ENCODE data around the gene ABCC4. TPM values are rescaled to one million over a fixed set of nuclear protein-coding genes. Genes with fewer than 3 reads are reported as not detected.

Gene ABCC4
- total RNA-seq, 1 experiment from 2014 or later, result 26.3 TPM

- Histone ChIP-seq H3K9ac (ENCODE audit: low read length) (no peak overlapping the region), H3K4me2 (ENCODE audit: low read length) (no peak overlapping the region), H3K9me3 (ENCODE audit: control insufficient read depth in 1 of 2, insufficient read depth in 1 of 2, low read depth in 1 of 2, low read length in 2 of 2) (peaks cover 0 to 3% of the 10 kb centered on the region in 2 experiments; a peak in 1 of 4 replicates), H3K27me3 (ENCODE audit: insufficient read depth, low read length) (no peaks in the 10 kb centered on the region), H3K9me2 (ENCODE audit: insufficient read depth) (no peaks in the 10 kb centered on the region), H3K4me1 (ENCODE audit: control insufficient read depth in 1 of 2, insufficient read depth in 2 of 2, low read length in 2 of 2) (no peaks in the 10 kb centered on the region), H3K36me3 (ENCODE audit: control insufficient read depth in 1 of 2, insufficient read depth in 2 of 2, low read length in 2 of 2) (peaks cover 0 to 5% of the 10 kb centered on the region in 2 experiments; a peak in 1 of 4 replicates), H3K79me2 (ENCODE audit: insufficient read depth, low read length) (no peaks in the 10 kb centered on the region), H4K20me1 (ENCODE audit: insufficient read depth) (no peaks in the 10 kb centered on the region), H3K27ac (ENCODE audit: low read depth, low read length) (no peak overlapping the region), H3K4me3 (replicated peaks in 1 of 2; ENCODE audit: low read depth in 1 of 2, low read length in 2 of 2) (no peak overlapping the region), H2AFZ (ENCODE audit: low read depth, low read length, poor library complexity, severe bottlenecking) (no peak overlapping the region)
- ATAC-seq, result no peak
- POLR2A ChIA-PET, result no interaction called here
- no peak for DNase-seq (ENCODE audit: low read depth, low spot score)
- intact Hi-C loops (cut with micrococcal nuclease), result no loop called here
- RAD21 ChIA-PET (ENCODE audit: low non-redundant PET in 1 of 2, low total read pairs in 2 of 2, uncharacterized antibody in 2 of 2, unreplicated experiment in 2 of 2), result no interaction called here
- no TSS peak for BruUV-seq (replicated peaks)
- CTCF ChIA-PET, result no interaction called here
- TF ChIP-seq ZFX (IDR thresholded peaks at IDR 0.05), result no peak
Observed at GRCh38 chr13:95113601-95114000, 187.7 kb downstream of the ABCC4 start.

DNA sequence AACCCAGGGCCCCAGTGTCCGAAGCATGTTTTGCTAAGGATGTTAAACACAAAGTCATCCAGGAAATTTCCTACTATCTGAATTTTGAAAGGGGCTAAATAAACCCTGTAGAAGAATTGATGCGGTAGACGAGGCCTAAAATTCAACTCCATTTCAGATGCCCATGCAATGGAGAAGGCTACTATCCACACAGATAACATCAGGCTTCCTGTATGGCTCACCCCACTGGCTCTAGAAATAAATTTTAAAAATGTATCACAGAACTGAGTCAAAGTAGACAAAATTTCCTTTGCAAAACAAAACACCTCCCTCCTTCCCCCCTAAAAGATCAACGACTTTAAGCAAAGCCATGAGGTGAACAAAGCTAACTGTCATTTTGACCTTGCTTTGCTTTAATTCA, 188.4 kb downstream of the ABCC4 start:
- H2AFZ ChIP-seq (ENCODE audit: low read depth, low read length, poor library complexity, severe bottlenecking), result no peak overlapping the region
- BruUV-seq (replicated peaks), result no TSS peak
- intact Hi-C loops (cut with micrococcal nuclease), result no loop called here

More for the DNA sequence above, 188.4 kb downstream of the ABCC4 start:
- DNase-seq (ENCODE audit: low read depth, low spot score), result no peak
- H3K36me3 ChIP-seq (ENCODE audit: control insufficient read depth in 1 of 2, insufficient read depth in 2 of 2, low read length in 2 of 2), result peaks cover 0 to 5% of the 10 kb centered on the region in 2 experiments; a peak in 1 of 4 replicates
- no peak overlapping the region for H3K4me2 ChIP-seq (ENCODE audit: low read length)
- CTCF ChIA-PET, result no interaction called here
- H3K79me2 ChIP-seq (ENCODE audit: insufficient read depth, low read length), result no peaks in the 10 kb centered on the region
- H3K4me3 ChIP-seq (replicated peaks in 1 of 2; ENCODE audit: low read depth in 1 of 2, low read length in 2 of 2), result no peak overlapping the region
- no peaks in the 10 kb centered on the region for H4K20me1 ChIP-seq (ENCODE audit: insufficient read depth)
- peaks cover 0 to 3% of the 10 kb centered on the region in 2 experiments; a peak in 1 of 4 replicates for H3K9me3 ChIP-seq (ENCODE audit: control insufficient read depth in 1 of 2, insufficient read depth in 1 of 2, low read depth in 1 of 2, low read length in 2 of 2)
- H3K27me3 ChIP-seq (ENCODE audit: insufficient read depth, low read length), result no peaks in the 10 kb centered on the region
- ATAC-seq, result no peak
- H3K9ac ChIP-seq (ENCODE audit: low read length), result no peak overlapping the region
- RAD21 ChIA-PET (ENCODE audit: low non-redundant PET in 1 of 2, low total read pairs in 2 of 2, uncharacterized antibody in 2 of 2, unreplicated experiment in 2 of 2), result no interaction called here
- POLR2A ChIA-PET, result no interaction called here
- H3K4me1 ChIP-seq (ENCODE audit: control insufficient read depth in 1 of 2, insufficient read depth in 2 of 2, low read length in 2 of 2), result no peaks in the 10 kb centered on the region
- TF ChIP-seq CBX3 (IDR thresholded peaks at IDR 0.05; ENCODE audit: low read depth) (no peak), RAD21 (IDR thresholded peaks at IDR 0.05; ENCODE audit: low read depth) (no peak), ATF3 (IDR thresholded peaks at IDR 0.05) (no peak)
- H3K9me2 ChIP-seq (ENCODE audit: insufficient read depth), result no peaks in the 10 kb centered on the region
- no peak overlapping the region for H3K27ac ChIP-seq (ENCODE audit: low read depth, low read length)
